ENCODE results near the gene SMYD3. TPM values are rescaled to one million over a fixed set of nuclear protein-coding genes. Genes with fewer than 3 reads are reported as not detected.
A peak's percentile ranks its signal among the peaks of the same experiment; 100 is the strongest.

The SMYD3 gene
- total RNA-seq = 10 to 100 TPM in 4 of 9 donors, 1 to 10 TPM in 5; 6.6 to 12.1 (median 9.5) TPM
- 10 to 100 TPM in 1 of 2 donors, 1 to 10 TPM in 1; 6.3 to 10.6 TPM for polyA plus RNA-seq
- long read RNA-seq, donor 1, partial matches to known transcripts = 0 of 3 reads
- long read RNA-seq, donor 1, other reads (novel, unspliced or antisense) = 3 of 3 reads
- long read RNA-seq, donor 2, partial matches to known transcripts = 0 of 2 reads
- long read RNA-seq, donor 2, other reads (novel, unspliced or antisense) = 2 of 2 reads
- long read RNA-seq, donor 3, partial matches to known transcripts = 1 of 2 reads
- long read RNA-seq, donor 3, other reads (novel, unspliced or antisense) = 1 of 2 reads

- peaks cover 0 to 16% (median 7%) of the 10 kb centered on the region in 12 donors for H3K4me1 ChIP-seq
- DNase-seq = peak; percentile 72 to 89 (median 83)
- peak within 1 kb of the TSS in 9 of 12 donors; percentile 27 to 73 (median 57) for H3K27ac ChIP-seq
- H3K4me3 ChIP-seq = peak within 1 kb of the TSS; percentile 66 to 90 (median 77)
- H3K27me3 ChIP-seq = no peaks in the 10 kb centered on the region
- H3K36me3 ChIP-seq = no peaks in the 10 kb centered on the region
- intact Hi-C loops (cut with DNase I) = loop anchor here in 4 of 10 donors (5.0 to 10.0 kb wide), 4 partner anchors 60 to 248 kb away; partner anchors contain the start of genes CNST (in 1 of the 4) and TFB2M (in 1 of the 4)
- ATAC-seq = peak; percentile 95 to 100 (median 98)
- TF ChIP-seq CTCF (IDR thresholded peaks at IDR 0.05) (peak in 4 of 12 donors; percentile 19 to 44 (median 40)), POLR2A (IDR thresholded peaks at IDR 0.05) (peak in 1 of 2 donors; percentile 78)
- WGBS, 4 donors = 0 to 1% (median 1%) methylated on average over 29 to 79 of the region's 79 CpGs
- no peaks in the 10 kb centered on the region for H3K9me3 ChIP-seq
Measured at GRCh38 chr1:246506674-246507481, at the start of gene SMYD3. Gene SMYD3 (minus strand): TSS chr1:246507279.

GRCh38 chr1:246554201-246554600 lies 47.1 kb upstream of the SMYD3 start:
- no peak overlapping the region for H3K27ac ChIP-seq
- intact Hi-C loops (cut with DNase I) = no loop called here
- H3K9me3 ChIP-seq = no peaks in the 10 kb centered on the region
- H3K36me3 ChIP-seq = peaks cover 0 to 98% (median 93%) of the 10 kb centered on the region in 9 donors
- no peak for TF ChIP-seq CTCF (IDR thresholded peaks at IDR 0.05)
- TF ChIP-seq POLR2A (IDR thresholded peaks at IDR 0.05) = no peak
- no peak for DNase-seq
- WGBS, 4 donors = 95 to 97% (median 96%) methylated on average over 16 of the region's 16 CpGs
- H3K27me3 ChIP-seq = no peaks in the 10 kb centered on the region
- ATAC-seq = no peak
- no peaks in the 10 kb centered on the region for H3K4me1 ChIP-seq
- H3K4me3 ChIP-seq = no peak overlapping the region

GRCh38 chr1:246552110-246552509 lies 45.0 kb upstream of the SMYD3 start:
- H3K27ac ChIP-seq = no peak overlapping the region
- intact Hi-C loops (cut with DNase I) = no loop called here
- 93 to 98% (median 96%) methylated on average over 6 of the region's 6 CpGs for WGBS, 4 donors
- TF ChIP-seq CTCF (IDR thresholded peaks at IDR 0.05) (no peak), POLR2A (IDR thresholded peaks at IDR 0.05) (no peak)
- DNase-seq (no peak), ATAC-seq (no peak)
- H3K36me3 ChIP-seq = peaks cover 0 to 100% (median 94%) of the 10 kb centered on the region in 9 donors
- H3K4me1 ChIP-seq = no peaks in the 10 kb centered on the region
- H3K4me3 ChIP-seq = no peak overlapping the region
- H3K27me3 ChIP-seq = no peaks in the 10 kb centered on the region
- H3K9me3 ChIP-seq = no peaks in the 10 kb centered on the region

GRCh38 chr1:246550402-246550801 lies 43.3 kb upstream of the SMYD3 start:
- H3K27me3 ChIP-seq = no peaks in the 10 kb centered on the region
- no peak for DNase-seq
- WGBS, 4 donors = 68 to 71% (median 70%) methylated on average over 11 of the region's 11 CpGs
- no peak overlapping the region for H3K27ac ChIP-seq
- no peak overlapping the region for H3K4me3 ChIP-seq
- H3K36me3 ChIP-seq = peaks cover 0 to 98% (median 92%) of the 10 kb centered on the region in 9 donors
- no peaks in the 10 kb centered on the region for H3K4me1 ChIP-seq
- no peaks in the 10 kb centered on the region for H3K9me3 ChIP-seq
- no peak for TF ChIP-seq CTCF (IDR thresholded peaks at IDR 0.05)
- no peak for ATAC-seq
- intact Hi-C loops (cut with DNase I) = no loop called here

Measured in heart left ventricle (tissue), 16 donors.